Loucy (cell line): ENCODE results near the gene DUSP16.

Source experiments
- CTCF ChIP-seq: fragments of 200-600 bp; sonication (generic); conservative IDR thresholded peaks from 2 replicates; pipeline ENCODE4 v1.5.1; 2014; ENCODE audit warnings: mild to moderate bottlenecking, antibody characterized with exemption, low read length
- EZH2phosphoT487 ChIP-seq: fragments of 200-600 bp; IDR thresholded peaks from 2 replicates; pipeline ENCODE4 v1.6.1; 2018; ENCODE audit warnings: antibody characterized with exemption, mild to moderate bottlenecking, moderate library complexity, borderline replicate concordance

GRCh38 chr12:12519354-12519998, 43.2 kb downstream of the DUSP16 start:
- TF ChIP-seq CTCF (no peak), EZH2phosphoT487 (no peak)
